AG04449 (cell line): Measurements from ENCODE around the gene ODAD3.
"Not testable (repeated sequence)": the region's sequence is repeated elsewhere in the genome, so short reads cannot be mapped to it uniquely, and the experiment has no call there.

Source experiments
- CTCF ChIA-PET: fragments of 350-600 bp; formaldehyde crosslinking; extraction: SDS; loops from one replicate; lab custom pipeline; 2021; ENCODE audit warnings: antibody characterized with exemption; lab: Yijun Ruan, JAX
- POLR2A ChIA-PET: fragments of 400-600, 350-600 bp; formaldehyde crosslinking; extraction: SDS; loops from one replicate; lab custom pipeline; 2020; ENCODE audit warnings: antibody characterized with exemption, inconsistent platforms; lab: Yijun Ruan, JAX
- DNase-seq: peaks from one replicate; pipeline ENCODE4 v3.0.0-alpha.2; 2010; ENCODE audit warnings: low read depth, low spot score
- H3K4me3 ChIP-seq: 2 replicates; pipeline ENCODE4 v1.5.1; 2011; ENCODE audit warnings: low read depth, mild to moderate bottlenecking, control low read depth, low read length
- TF ChIP-seq, protein P1 (sequence below): IDR thresholded peaks from one replicate; pipeline ENCODE4 v1.5.1; 2011; ENCODE audit warnings: mild to moderate bottlenecking, moderate library complexity, low read length, control low read depth, inconsistent platforms; ENCODE audit not compliant: insufficient read depth; ENCODE audit errors: missing control alignments

ODAD3 gene

GRCh38 chr19:11473725-11474124 is 38.8 kb upstream of the ODAD3 start:
- H3K4me3 ChIP-seq = no peak overlapping the region
- no peak for DNase-seq
- POLR2A ChIA-PET = no interaction called here
- TF ChIP-seq, protein P1, sequence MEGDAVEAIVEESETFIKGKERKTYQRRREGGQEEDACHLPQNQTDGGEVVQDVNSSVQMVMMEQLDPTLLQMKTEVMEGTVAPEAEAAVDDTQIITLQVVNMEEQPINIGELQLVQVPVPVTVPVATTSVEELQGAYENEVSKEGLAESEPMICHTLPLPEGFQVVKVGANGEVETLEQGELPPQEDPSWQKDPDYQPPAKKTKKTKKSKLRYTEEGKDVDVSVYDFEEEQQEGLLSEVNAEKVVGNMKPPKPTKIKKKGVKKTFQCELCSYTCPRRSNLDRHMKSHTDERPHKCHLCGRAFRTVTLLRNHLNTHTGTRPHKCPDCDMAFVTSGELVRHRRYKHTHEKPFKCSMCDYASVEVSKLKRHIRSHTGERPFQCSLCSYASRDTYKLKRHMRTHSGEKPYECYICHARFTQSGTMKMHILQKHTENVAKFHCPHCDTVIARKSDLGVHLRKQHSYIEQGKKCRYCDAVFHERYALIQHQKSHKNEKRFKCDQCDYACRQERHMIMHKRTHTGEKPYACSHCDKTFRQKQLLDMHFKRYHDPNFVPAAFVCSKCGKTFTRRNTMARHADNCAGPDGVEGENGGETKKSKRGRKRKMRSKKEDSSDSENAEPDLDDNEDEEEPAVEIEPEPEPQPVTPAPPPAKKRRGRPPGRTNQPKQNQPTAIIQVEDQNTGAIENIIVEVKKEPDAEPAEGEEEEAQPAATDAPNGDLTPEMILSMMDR = no peak
- CTCF ChIA-PET = interaction anchor here (2.3 kb wide), 1 partner anchor 9 kb away, joined by 11 read pairs; no protein-coding TSS in a partner anchor

GRCh38 chr19:11468266-11468845 is 33.4 kb upstream of the ODAD3 start:
- DNase-seq, POLR2A ChIA-PET, H3K4me3 ChIP-seq: not testable (repeated sequence)
- CTCF ChIA-PET = interaction anchor here (1.0 to 3.6 kb wide), 5 partner anchors 9 to 88 kb away, joined by 3 to 32 read pairs (median 3); no protein-coding TSS in a partner anchor

DNA sequence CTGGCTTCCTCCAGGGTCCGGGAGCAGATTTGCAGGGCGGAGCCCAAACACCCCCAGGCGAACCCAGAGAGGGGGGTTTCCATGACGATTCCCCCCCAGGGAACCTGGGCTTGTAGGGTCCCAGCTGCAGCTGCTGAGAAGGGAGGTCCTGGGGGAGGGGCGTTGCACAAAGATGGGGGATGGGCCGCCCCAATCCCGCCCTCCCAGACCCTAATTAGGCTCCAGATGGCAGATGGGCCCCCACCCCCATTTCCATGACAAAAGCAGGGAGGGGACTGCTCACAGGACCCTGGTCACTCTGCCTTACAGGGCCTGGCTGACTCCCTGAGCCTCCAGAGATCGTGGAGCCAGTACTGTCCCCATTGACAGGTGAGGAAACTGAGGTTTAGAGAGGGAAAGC is 30.7 kb upstream of the ODAD3 start:
- no peak for DNase-seq
- POLR2A ChIA-PET = no interaction called here
- TF ChIP-seq, protein P1 = no peak
- CTCF ChIA-PET = no interaction called here
- no peak overlapping the region for H3K4me3 ChIP-seq

DNA sequence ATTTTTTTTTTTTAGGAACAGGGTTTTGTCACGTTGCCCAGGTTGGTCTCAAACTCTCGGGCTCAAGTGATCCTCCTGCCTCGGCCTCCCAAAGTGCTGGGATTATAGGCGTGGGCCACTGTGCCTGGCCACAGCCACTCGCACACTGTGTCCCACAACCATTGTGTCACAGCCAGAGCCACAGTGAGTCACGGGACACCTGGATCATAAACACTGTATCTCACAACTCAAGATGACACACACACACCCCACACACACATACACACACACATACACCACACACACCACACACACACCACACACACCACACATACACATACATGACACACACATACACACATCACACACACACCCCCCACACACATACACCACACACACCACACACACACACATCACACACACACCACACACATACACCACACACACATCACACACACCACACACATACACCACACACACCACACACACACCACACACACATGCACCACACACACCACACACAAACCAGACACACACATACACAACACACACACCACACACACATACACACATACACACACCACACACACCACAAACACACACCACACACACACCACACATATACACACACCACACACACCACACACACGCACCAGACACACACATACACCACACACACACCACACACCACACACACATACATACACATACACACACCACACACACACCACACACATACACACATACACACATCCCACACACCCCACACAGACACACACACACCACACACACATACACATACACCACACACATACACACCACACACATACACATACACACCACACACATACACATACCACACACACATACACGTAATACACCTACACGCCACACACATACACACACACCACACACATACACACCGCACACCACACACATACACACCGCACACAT is 29.7 kb upstream of the ODAD3 start:
- CTCF ChIA-PET = no interaction called here
- POLR2A ChIA-PET = no interaction called here
- TF ChIP-seq, protein P1 = no peak

DNA sequence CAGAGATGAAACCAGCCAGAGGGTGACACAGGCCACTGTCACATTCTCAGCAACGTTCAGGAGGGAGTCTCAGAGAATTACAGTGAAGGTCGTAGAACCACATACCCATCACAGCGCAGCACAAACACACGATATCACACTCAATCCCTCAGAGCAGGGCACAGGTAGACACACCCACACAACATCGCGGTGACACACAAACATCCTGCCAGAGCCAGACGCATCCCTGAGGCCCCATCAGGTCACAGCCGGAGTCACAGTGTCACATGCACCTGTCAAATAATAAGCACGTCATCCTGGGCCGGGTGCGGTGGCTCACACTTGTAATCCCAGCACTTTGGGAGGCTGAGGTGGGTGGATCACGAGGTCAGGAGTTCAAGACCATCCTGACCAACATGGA is 28.5 kb upstream of the ODAD3 start:
- no peak overlapping the region for H3K4me3 ChIP-seq
- no peak for DNase-seq
- TF ChIP-seq, protein P1 = no peak
- ChIA-PET POLR2A (no interaction called here), CTCF (interaction anchor here (1.0 kb wide), 1 partner anchor 82 kb away, joined by 3 read pairs; no protein-coding TSS in a partner anchor)

More for the DNA sequence above, 29.7 kb upstream of the ODAD3 start:
- H3K4me3 ChIP-seq = no peak overlapping the region
- no peak for DNase-seq

- no peak overlapping the region for H3K4me3 ChIP-seq
- POLR2A ChIA-PET = interaction anchor here (0.7 kb wide), 1 partner anchor 74 kb away, joined by 3 read pairs; no protein-coding TSS in a partner anchor
- CTCF ChIA-PET = no interaction called here
- TF ChIP-seq, protein P1 = no peak
- DNase-seq = no peak
Measured at GRCh38 chr19:11461453-11461852, 26.5 kb upstream of the ODAD3 start.
